Left ventricle myocardium inferior (tissue), 1 donor: ENCODE measurements around the gene MIB1. TPM values are rescaled to one million over a fixed set of nuclear protein-coding genes. Genes with fewer than 3 reads are reported as not detected.

ENCODE experiments used
- DNase-seq: peaks from one replicate; pipeline ENCODE4 v3.0.0-alpha.2; 2020
- H3K27ac ChIP-seq: fragments of 200-600 bp; replicated peaks from 2 replicates; pipeline ENCODE4 v1.8.0; 2021
- H3K27me3 ChIP-seq: fragments of 200-600 bp; 2 replicates; pipeline ENCODE4 v1.8.0; 2021; ENCODE audit warnings: low read depth
- H3K36me3 ChIP-seq: fragments of 200-600 bp; 2 replicates; pipeline ENCODE4 v1.8.0; 2021
- H3K4me1 ChIP-seq: fragments of 200-600 bp; 2 replicates; pipeline ENCODE4 v1.8.0; 2021
- H3K4me3 ChIP-seq: fragments of 200-600 bp; 2 replicates; pipeline ENCODE4 v1.8.0; 2021; ENCODE audit warnings: mild to moderate bottlenecking, moderate library complexity
- H3K9me3 ChIP-seq: fragments of 200-600 bp; replicated peaks from 2 replicates; pipeline ENCODE4 v1.8.0; 2021
- intact Hi-C: fragments of 100-400 bp; cut with micrococcal nuclease; formaldehyde crosslinking; loops from one replicate; pipeline ENCODE4 v1.11.0; 2022
- total RNA-seq: library from RNA; stranded (reverse); fragmentation: NEBNext Ultra II Directional; extraction: Animal tissue kit (Norgen Biotek cat#: 25700); gene quantifications from one replicate; pipeline ENCODE4 v1.2.1, GENCODE V29; 2021
- TF ChIP-seq, protein P1 (sequence below): fragments of 200-600 bp; IDR thresholded peaks from 2 replicates; pipeline ENCODE4 v1.8.0; 2021; ENCODE audit warnings: antibody characterized with exemption, mild to moderate bottlenecking, borderline replicate concordance
- donor health status: DM: no; HTN: yes; CAD: no; lungs with severe emphysema.

Gene MIB1
- total RNA-seq, 1 donor from 2014 or later: 19.5 TPM

- Histone ChIP-seq H3K27ac (no peak overlapping the region), H3K9me3 (peaks cover 5% of the 10 kb centered on the region), H3K4me3 (no peak overlapping the region), H3K36me3 (no peaks in the 10 kb centered on the region), H3K27me3 (no peaks in the 10 kb centered on the region), H3K4me1 (peaks cover 6% of the 10 kb centered on the region)
- intact Hi-C loops: no loop called here
- no peak for DNase-seq
- TF ChIP-seq, protein P1, sequence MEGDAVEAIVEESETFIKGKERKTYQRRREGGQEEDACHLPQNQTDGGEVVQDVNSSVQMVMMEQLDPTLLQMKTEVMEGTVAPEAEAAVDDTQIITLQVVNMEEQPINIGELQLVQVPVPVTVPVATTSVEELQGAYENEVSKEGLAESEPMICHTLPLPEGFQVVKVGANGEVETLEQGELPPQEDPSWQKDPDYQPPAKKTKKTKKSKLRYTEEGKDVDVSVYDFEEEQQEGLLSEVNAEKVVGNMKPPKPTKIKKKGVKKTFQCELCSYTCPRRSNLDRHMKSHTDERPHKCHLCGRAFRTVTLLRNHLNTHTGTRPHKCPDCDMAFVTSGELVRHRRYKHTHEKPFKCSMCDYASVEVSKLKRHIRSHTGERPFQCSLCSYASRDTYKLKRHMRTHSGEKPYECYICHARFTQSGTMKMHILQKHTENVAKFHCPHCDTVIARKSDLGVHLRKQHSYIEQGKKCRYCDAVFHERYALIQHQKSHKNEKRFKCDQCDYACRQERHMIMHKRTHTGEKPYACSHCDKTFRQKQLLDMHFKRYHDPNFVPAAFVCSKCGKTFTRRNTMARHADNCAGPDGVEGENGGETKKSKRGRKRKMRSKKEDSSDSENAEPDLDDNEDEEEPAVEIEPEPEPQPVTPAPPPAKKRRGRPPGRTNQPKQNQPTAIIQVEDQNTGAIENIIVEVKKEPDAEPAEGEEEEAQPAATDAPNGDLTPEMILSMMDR: no peak
Observed at GRCh38 chr18:21894619-21895367, 154.2 kb downstream of the MIB1 start.

- intact Hi-C loops: no loop called here
- no peak overlapping the region for H3K27ac ChIP-seq
- H3K36me3 ChIP-seq: no peaks in the 10 kb centered on the region
- no peaks in the 10 kb centered on the region for H3K27me3 ChIP-seq
- peak overlapping the region; percentile 12 for H3K4me3 ChIP-seq
- DNase-seq: peak; percentile 19
- TF ChIP-seq, protein P1: no peak
- H3K4me1 ChIP-seq: peaks cover 6% of the 10 kb centered on the region
- no peaks in the 10 kb centered on the region for H3K9me3 ChIP-seq
Observed at GRCh38 chr18:21896732-21897336, 156.2 kb downstream of the MIB1 start.

DNA sequence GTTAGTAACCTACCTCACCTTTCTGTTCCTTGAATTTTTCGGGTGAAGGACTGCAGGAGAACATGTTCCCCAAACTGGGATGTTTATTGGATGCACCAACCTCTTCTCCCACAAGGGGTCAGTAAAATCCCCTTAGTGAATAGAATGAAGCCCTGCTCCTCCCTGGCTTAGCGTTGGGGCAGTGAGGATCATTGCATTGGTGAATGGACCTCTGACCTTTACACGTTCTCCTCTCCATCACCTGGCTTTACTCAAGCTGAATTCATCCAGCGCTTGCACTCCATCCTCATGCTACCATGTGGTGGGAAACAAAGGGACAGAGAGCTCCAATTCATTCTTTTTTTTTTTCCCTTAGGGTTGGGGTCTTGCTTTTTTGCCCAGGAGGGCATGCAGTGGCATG lies 157.2 kb downstream of the MIB1 start:
- Histone ChIP-seq H3K27ac (no peak overlapping the region), H3K4me1 (peaks cover 6% of the 10 kb centered on the region), H3K36me3 (no peaks in the 10 kb centered on the region), H3K9me3 (no peaks in the 10 kb centered on the region), H3K4me3 (no peak overlapping the region), H3K27me3 (no peaks in the 10 kb centered on the region)
- intact Hi-C loops: no loop called here
- TF ChIP-seq, protein P1: peak; percentile 81
- no peak for DNase-seq

DNA sequence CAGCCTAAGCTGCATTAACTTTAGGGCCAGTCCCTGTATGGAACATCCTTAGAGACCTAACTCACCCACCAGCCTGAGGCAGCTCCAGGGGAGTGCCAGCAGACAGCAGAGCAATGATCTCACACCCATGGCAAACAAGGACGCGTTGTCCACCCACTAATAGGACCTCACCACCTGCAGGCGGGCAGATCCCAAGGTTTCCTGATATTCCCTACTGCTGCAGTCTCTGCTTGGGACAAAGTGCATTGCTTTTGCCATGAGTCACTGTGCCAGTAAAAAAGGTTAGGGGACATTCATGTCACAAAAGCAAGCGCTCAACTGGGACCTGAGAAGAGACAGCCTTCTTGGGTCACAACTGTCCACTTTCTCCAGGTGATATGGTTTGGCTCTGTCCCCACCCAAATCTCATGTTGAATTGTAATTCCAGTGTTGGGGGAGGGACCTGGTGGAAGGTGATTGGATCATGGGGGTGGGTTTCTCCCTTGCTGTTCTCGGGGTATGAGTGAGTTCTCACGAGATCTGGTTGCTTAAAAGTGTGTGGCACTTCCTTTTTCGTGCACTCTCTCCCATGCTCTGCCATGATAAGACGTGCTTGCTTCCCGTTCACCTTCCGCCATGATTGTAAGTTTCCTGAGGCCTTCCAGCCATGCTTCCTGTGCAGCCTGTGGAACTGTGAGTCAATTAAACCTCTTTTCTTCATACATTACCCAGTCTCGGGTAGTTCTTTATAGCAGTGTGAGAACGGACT lies 160.2 kb downstream of the MIB1 start:
- Histone ChIP-seq H3K27ac (no peak overlapping the region), H3K27me3 (no peaks in the 10 kb centered on the region), H3K4me1 (peaks cover 13% of the 10 kb centered on the region), H3K4me3 (no peak overlapping the region), H3K36me3 (no peaks in the 10 kb centered on the region), H3K9me3 (no peaks in the 10 kb centered on the region)
- DNase-seq: no peak
- intact Hi-C loops: no loop called here
- TF ChIP-seq, protein P1: no peak

- intact Hi-C loops: no loop called here
- DNase-seq: no peak
- Histone ChIP-seq H3K27me3 (no peaks in the 10 kb centered on the region), H3K27ac (no peak overlapping the region), H3K4me3 (no peak overlapping the region), H3K4me1 (peaks cover 13% of the 10 kb centered on the region), H3K9me3 (no peaks in the 10 kb centered on the region), H3K36me3 (no peaks in the 10 kb centered on the region)
- TF ChIP-seq, protein P1: no peak
Observed at GRCh38 chr18:21901423-21901945, 160.9 kb downstream of the MIB1 start.
